HepG2 (cell line): ENCODE measurements around the gene TP53I3. TPM values are rescaled to one million over a fixed set of nuclear protein-coding genes. Genes with fewer than 3 reads are reported as not detected.
"Not testable (repeated sequence)": the region's sequence is repeated elsewhere in the genome, so short reads cannot be mapped to it uniquely, and the experiment has no call there.

Source experiments
- ATAC-seq: fragments of 200-7000 bp; cut with Tn5 transposase; 3 replicates; pipeline ENCODE4 v1.9.1; 2020; ENCODE audit warnings: mild to moderate bottlenecking, moderate library complexity
- BruUV-seq: library from RNA; stranded (reverse); fragments of 400-500 nt; replicated peaks from 2 replicates; lab custom pipeline; 2021; lab: Mats Ljungman, UMichigan
- CTCF ChIA-PET: fragments of 300-600 bp; formaldehyde crosslinking; extraction: SDS; loops from one replicate; lab custom pipeline; 2021; ENCODE audit warnings: low total read pairs, inconsistent platforms, low intra/inter-chr PET ratio; lab: Yijun Ruan, JAX
- POLR2A ChIA-PET: fragments of 350-600 bp; sonication (Branson Sonifier 250); formaldehyde crosslinking; loops from one replicate; lab custom pipeline; 2020; ENCODE audit warnings: antibody characterized with exemption, inconsistent platforms; lab: Yijun Ruan, JAX
- DNase-seq: peaks from one replicate; pipeline ENCODE4 v3.0.0-alpha.2; 2015; ENCODE audit warnings: low spot score
- FAIRE-seq: peaks from 3 replicates; lab custom pipeline; 2011; peaks lifted over from hg19 to GRCh38; lab: Jason Lieb, UNC
- H2AFZ ChIP-seq: one replicate; pipeline ENCODE4 v1.6.1; 2011; ENCODE audit warnings: low read length, inconsistent platforms
- H3K27ac ChIP-seq: fragments of 300-600 bp; 3 replicates; pipeline ENCODE4 v1.8.0; 2011; ENCODE audit warnings: mixed run types, mild to moderate bottlenecking, mixed read lengths, low read length, inconsistent platforms; ENCODE audit not compliant: insufficient read depth; ENCODE audit errors: extremely low read length
- H3K27me3 ChIP-seq, 2 experiments: fragments of 200-600 bp in 1 of 2; 2 replicates in 1 of 2; 3 replicates in 1 of 2; pipeline versions ENCODE4 v1.6.0 to v1.8.0; 2011; ENCODE audit warnings: low read length in 2 of 2, mild to moderate bottlenecking in 2 of 2, moderate library complexity in 2 of 2, inconsistent platforms in 1 of 2; ENCODE audit not compliant: insufficient read depth in 2 of 2, control insufficient read depth in 1 of 2
- H3K36me3 ChIP-seq, 2 experiments: fragments of 200-600 bp in 1 of 2; replicated peaks in 1 of 2; 2 replicates in 1 of 2; 3 replicates in 1 of 2; pipeline versions ENCODE4 v1.5.1 to v1.8.0; 2011; ENCODE audit warnings: low read length in 2 of 2, inconsistent platforms in 1 of 2; ENCODE audit not compliant: insufficient read depth in 2 of 2, control insufficient read depth in 1 of 2
- H3K4me1 ChIP-seq: 2 replicates; pipeline ENCODE4 v1.5.1; 2012; ENCODE audit warnings: low read length, inconsistent platforms; ENCODE audit not compliant: insufficient read depth
- H3K4me2 ChIP-seq: 2 replicates; pipeline ENCODE4 v1.6.0; 2011; ENCODE audit warnings: low read depth, low read length, inconsistent platforms
- H3K4me3 ChIP-seq, 3 experiments: fragments of 200-600 bp in 1 of 3; sonication (generic), shearing (Covaris generic) in 1 of 3; replicated peaks in 1 of 3; 2 replicates each; pipeline ENCODE4 v1.5.1; 2011 to 2016; ENCODE audit warnings: low read length in 3 of 3, inconsistent platforms in 2 of 3, low read depth in 2 of 3, mild to moderate bottlenecking in 2 of 3, control low read depth in 1 of 3, mixed read lengths in 1 of 3; ENCODE audit not compliant: insufficient read depth in 1 of 3
- H3K79me2 ChIP-seq: one replicate; pipeline ENCODE4 v1.6.1; 2011; ENCODE audit warnings: low read length, inconsistent platforms; ENCODE audit not compliant: insufficient read depth
- H3K9ac ChIP-seq: 2 replicates; pipeline ENCODE4 v1.6.0; 2011; ENCODE audit warnings: mild to moderate bottlenecking, low read depth, low read length, inconsistent platforms; ENCODE audit not compliant: insufficient read depth
- H3K9me3 ChIP-seq: 2 replicates; pipeline ENCODE4 v1.5.1; 2012; ENCODE audit warnings: mild to moderate bottlenecking, low read length
- H4K20me1 ChIP-seq: 2 replicates; pipeline ENCODE4 v1.6.0; 2011; ENCODE audit warnings: inconsistent platforms, mild to moderate bottlenecking, low read length, moderate library complexity; ENCODE audit not compliant: insufficient read depth
- FOXK1 ChIP-seq: sonication (generic); formaldehyde crosslinking; IDR thresholded peaks from 2 replicates; pipeline ENCODE4 v1.4.0; 2020; ENCODE audit warnings: low read depth, missing genetic modification reagents, borderline replicate concordance
- MATR3 ChIP-seq: sonication (generic); formaldehyde crosslinking; IDR thresholded peaks from 2 replicates; pipeline ENCODE4 v1.4.0; 2020; ENCODE audit warnings: missing genetic modification reagents
- RXRB ChIP-seq: IDR thresholded peaks from 2 replicates; pipeline ENCODE4 v1.6.1; 2016; ENCODE audit warnings: borderline replicate concordance, missing genetic modification reagents, missing compliant biosample characterization
- SETDB1 ChIP-seq: sonication (generic); formaldehyde crosslinking; IDR thresholded peaks from 2 replicates; pipeline ENCODE4 v1.5.1; 2020; ENCODE audit warnings: missing genetic modification reagents, mild to moderate bottlenecking, borderline replicate concordance
- TBL1XR1 ChIP-seq: fragments of 150-350 bp; IDR thresholded peaks from 2 replicates; pipeline ENCODE4 v1.6.1; 2014; ENCODE audit warnings: borderline replicate concordance, low read length; ENCODE audit not compliant: partially characterized antibody
- TEAD2 ChIP-seq: sonication (generic); formaldehyde crosslinking; IDR thresholded peaks from 2 replicates; pipeline ENCODE4 v1.9.0; 2021; ENCODE audit warnings: missing genetic modification reagents
- ZFP36L2 ChIP-seq: sonication (generic); formaldehyde crosslinking; IDR thresholded peaks from 2 replicates; pipeline ENCODE4 v1.4.0; 2020; ENCODE audit warnings: missing genetic modification reagents
- ZFP62 ChIP-seq: sonication (generic); formaldehyde crosslinking; IDR thresholded peaks from 2 replicates; pipeline ENCODE4 v1.4.0; 2020; ENCODE audit warnings: missing genetic modification reagents
- ZNF44 ChIP-seq: sonication (generic); formaldehyde crosslinking; IDR thresholded peaks from 2 replicates; pipeline ENCODE4 v1.5.1; 2020; ENCODE audit warnings: mild to moderate bottlenecking, missing genetic modification reagents
- ZNF543 ChIP-seq: sonication (generic); formaldehyde crosslinking; IDR thresholded peaks from 2 replicates; pipeline ENCODE4 v1.4.0; 2020; ENCODE audit warnings: mild to moderate bottlenecking, missing genetic modification reagents
- ZNF550 ChIP-seq: sonication (generic); formaldehyde crosslinking; IDR thresholded peaks from 2 replicates; pipeline ENCODE4 v1.4.0; 2020; ENCODE audit warnings: mild to moderate bottlenecking, missing genetic modification reagents, borderline replicate concordance
- ZNF768 ChIP-seq: sonication (generic); formaldehyde crosslinking; IDR thresholded peaks from 2 replicates; pipeline ENCODE4 v1.4.0; 2020; ENCODE audit warnings: missing genetic modification reagents
- WGBS: methylation state at CpG from one replicate; pipeline ENCODE4 v1.1.6; 2017; ENCODE audit warnings: low lambda C conversion rate; 5-methylcytosine and 5-hydroxymethylcytosine counted together
- in situ Hi-C: cut with HindIII; loops from 2 replicates; pipeline ENCODE4 v1.10.0; 2017; ENCODE audit warnings: low pct_unique_long_range_greater_than_20kb; ENCODE audit not compliant: extremely low pct_ligation_motif_present
- intact Hi-C: fragments of 100-400 bp; cut with micrococcal nuclease; formaldehyde crosslinking; loops from one replicate; pipeline ENCODE4 v1.10.0; 2022; ENCODE audit not compliant: unreplicated experiment
- polyA plus RNA-seq, 8 experiments: library from polyadenylated mRNA; depleted of rRNA in 3 of 8; stranded (reverse) in 7 of 8; unstranded in 1 of 8; fragments of >200 nt; fragmentation: Illumina TruSeq in 4 of 8; extraction: Trizol in 4 of 8; gene quantifications; 2 replicates each; pipeline versions ENCODE4 v1.2.1 to v1.2.3, GENCODE V29; 2011 to 2016; ENCODE audit warnings: low read depth in 4 of 8, missing spikeins in 1 of 8, mixed read lengths in 1 of 8; ENCODE audit not compliant: insufficient read depth in 1 of 8
- total RNA-seq, 5 experiments: library from RNA; depleted of rRNA; stranded (reverse); fragments of >200 nt; fragmentation: Illumina TruSeq; extraction: Trizol; gene quantifications; 2 replicates each; pipeline ENCODE4 v1.2.3, GENCODE V29; 2016; ENCODE audit warnings: low read depth in 1 of 5
- TF ChIP-seq, protein P1 (sequence below): sonication (generic); formaldehyde crosslinking; IDR thresholded peaks from 2 replicates; pipeline ENCODE4 v1.4.0; 2020; ENCODE audit warnings: mild to moderate bottlenecking, missing genetic modification reagents
- TF ChIP-seq, protein P2 (sequence below): sonication (generic); formaldehyde crosslinking; IDR thresholded peaks from 2 replicates; pipeline ENCODE4 v1.4.0; 2020; ENCODE audit warnings: mild to moderate bottlenecking, missing genetic modification reagents
- TF ChIP-seq, protein P3 (sequence below): sonication (generic); formaldehyde crosslinking; IDR thresholded peaks from 2 replicates; pipeline ENCODE4 v1.4.0; 2020; ENCODE audit warnings: missing genetic modification reagents, low read depth, mild to moderate bottlenecking, borderline replicate concordance

The TP53I3 gene
- total and polyA plus RNA-seq, 2 of the 13 experiments (the other 11 are each of a cell fraction or from before 2014, with no cell fraction given): 25.0 to 44.1 TPM

DNA sequence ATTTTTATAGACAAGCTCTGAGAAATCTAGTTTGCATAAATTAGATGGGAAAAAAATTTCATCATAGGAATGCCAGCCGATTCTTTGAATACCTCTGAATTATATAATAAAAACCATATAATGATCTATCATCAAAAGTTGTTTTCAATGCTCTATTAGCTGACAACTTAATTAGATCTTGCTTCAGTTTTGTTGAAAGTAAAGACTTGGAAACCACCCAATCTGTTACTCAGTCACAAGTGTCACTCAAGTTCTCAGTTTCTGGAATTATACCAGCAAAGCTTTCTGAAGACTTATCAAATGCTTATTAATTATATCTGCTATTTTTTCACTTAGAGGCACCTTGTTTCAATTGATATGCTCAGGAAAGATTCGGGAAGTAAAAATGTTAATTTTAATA is 17.4 kb upstream of the TP53I3 start:
- TF ChIP-seq ZNF44 (CRISPR knock-in tag): no peak
- no peak for TF ChIP-seq TBL1XR1
- no peak for TF ChIP-seq ZNF550 (CRISPR knock-in tag)
- no peak for TF ChIP-seq ZFP62 (CRISPR knock-in tag)
- TF ChIP-seq, protein P1, sequence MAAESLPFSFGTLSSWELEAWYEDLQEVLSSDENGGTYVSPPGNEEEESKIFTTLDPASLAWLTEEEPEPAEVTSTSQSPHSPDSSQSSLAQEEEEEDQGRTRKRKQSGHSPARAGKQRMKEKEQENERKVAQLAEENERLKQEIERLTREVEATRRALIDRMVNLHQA (CRISPR knock-in tag): no peak
- TF ChIP-seq, protein P2, sequence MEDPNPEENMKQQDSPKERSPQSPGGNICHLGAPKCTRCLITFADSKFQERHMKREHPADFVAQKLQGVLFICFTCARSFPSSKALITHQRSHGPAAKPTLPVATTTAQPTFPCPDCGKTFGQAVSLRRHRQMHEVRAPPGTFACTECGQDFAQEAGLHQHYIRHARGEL (CRISPR knock-in tag): no peak
- no peak for TF ChIP-seq RXRB (CRISPR knock-in tag)
- no peak for TF ChIP-seq ZNF543 (CRISPR knock-in tag)
- no peak for TF ChIP-seq FOXK1 (CRISPR knock-in tag)
- no peak for TF ChIP-seq ZNF768
- TF ChIP-seq, protein P3, sequence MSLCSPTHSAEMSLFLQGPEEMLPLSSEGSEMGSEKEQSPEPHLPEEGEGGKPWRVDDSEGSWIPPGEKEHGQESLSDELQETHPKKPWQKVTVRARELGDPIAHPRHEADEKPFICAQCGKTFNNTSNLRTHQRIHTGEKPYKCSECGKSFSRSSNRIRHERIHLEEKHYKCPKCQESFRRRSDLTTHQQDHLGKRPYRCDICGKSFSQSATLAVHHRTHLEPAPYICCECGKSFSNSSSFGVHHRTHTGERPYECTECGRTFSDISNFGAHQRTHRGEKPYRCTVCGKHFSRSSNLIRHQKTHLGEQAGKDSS (CRISPR knock-in tag): no peak
- TF ChIP-seq ZFP36L2: no peak
- no peak for TF ChIP-seq TEAD2 (CRISPR knock-in tag)
- no peak for TF ChIP-seq MATR3
- TF ChIP-seq SETDB1 (CRISPR knock-in tag): no peak
- ATAC-seq: no peak
- Histone ChIP-seq H3K36me3 (no peaks in the 10 kb centered on the region), H3K9ac (no peak overlapping the region), H3K27me3 (peaks cover 0 to 8% of the 10 kb centered on the region in 2 experiments; a peak in 1 of 5 replicates), H3K4me2 (no peak overlapping the region), H4K20me1 (no peaks in the 10 kb centered on the region), H3K79me2 (no peaks in the 10 kb centered on the region), H3K4me1 (0 out of 2 replicates have a peak, but pooled peaks cover 5% of the 10 kb centered on the region), H3K27ac (no peak overlapping the region), H3K9me3 (peaks cover 6% of the 10 kb centered on the region; the same call in 1 of the 2 replicates), H2AFZ (no peak overlapping the region), H3K4me3 (no peak overlapping the region)
- in situ Hi-C loops (no loop called here), intact Hi-C loops (no loop called here)
- FAIRE-seq: no peak
- WGBS: 27% methylated on average over 2 of the region's 2 CpGs
- no peak for DNase-seq
- BruUV-seq: no TSS peak
- CTCF ChIA-PET: no interaction called here
- POLR2A ChIA-PET: no interaction called here

DNA sequence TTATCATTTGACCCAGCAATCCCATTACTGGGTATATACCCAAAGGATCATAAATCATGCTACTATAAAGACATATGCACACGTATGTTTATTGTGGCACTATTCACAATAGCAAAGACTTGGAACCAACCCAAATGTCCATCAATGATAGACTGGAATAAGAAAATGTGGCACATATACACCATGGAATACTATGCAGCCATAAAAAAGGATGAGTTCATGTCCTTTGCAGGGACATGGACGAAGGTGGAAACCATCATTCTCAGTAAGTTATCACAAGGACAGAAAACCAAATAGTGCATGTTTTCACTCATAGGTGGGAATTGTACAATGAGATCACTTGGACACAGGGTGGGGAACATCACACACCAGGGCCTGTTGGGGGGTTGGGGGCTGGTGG is 16.1 kb upstream of the TP53I3 start:
- H3K27me3 ChIP-seq, POLR2A ChIA-PET, H3K36me3 ChIP-seq, in situ Hi-C loops, H3K9me3 ChIP-seq, intact Hi-C loops, H3K4me1 ChIP-seq, H4K20me1 ChIP-seq, DNase-seq, H3K9ac ChIP-seq, ATAC-seq, FAIRE-seq, H2AFZ ChIP-seq, H3K27ac ChIP-seq, H3K79me2 ChIP-seq, H3K4me2 ChIP-seq, CTCF ChIA-PET, BruUV-seq, H3K4me3 ChIP-seq: not testable (repeated sequence)
- 33% methylated on average over 2 of the region's 2 CpGs for WGBS
